ENCODE results near the gene S100A1. TPM values are rescaled to one million over a fixed set of nuclear protein-coding genes. Genes with fewer than 3 reads are reported as not detected.

S100A1 gene
- total RNA-seq, 1 experiment from 2014 or later = not detected

GRCh38 chr1:153646672-153647345 lies 18.6 kb downstream of the S100A1 start:
- Mint-ChIP-seq H3K9me3 (ENCODE audit: unreplicated experiment) (no peaks in the 10 kb centered on the region), H3K4me3 (ENCODE audit: unreplicated experiment) (no peak overlapping the region), H3K4me1 (ENCODE audit: insufficient read depth, unreplicated experiment) (peaks cover 20% of the 10 kb centered on the region), H3K27me3 (ENCODE audit: insufficient read depth, unreplicated experiment) (no peaks in the 10 kb centered on the region), H3K27ac (ENCODE audit: low read depth, unreplicated experiment) (peak overlapping the region; percentile 53), H3K36me3 (ENCODE audit: insufficient read depth, unreplicated experiment) (peaks cover 68% of the 10 kb centered on the region)
- TSS peak; percentile 2 for BruUV-seq (replicated peaks)
- ChIA-PET POLR2A (interaction anchor here (0.8 to 46.1 kb wide), 9 partner anchors 8 to 121 kb away, joined by 3 to 1272 read pairs (median 6); partner anchors contain the start of genes CHTOP, S100A1, S100A13 and S100A14), CTCF (interaction anchor here (0.6 to 1.4 kb wide), 4 partner anchors 12 to 331 kb away, joined by 4 read pairs; no protein-coding TSS in a partner anchor)
- DNase-seq (ENCODE audit: unreplicated experiment) = no peak
- no peak for TF ChIP-seq CTCF (IDR thresholded peaks at IDR 0.05; ENCODE audit: unreplicated experiment)
- intact Hi-C loops (cut with micrococcal nuclease) = no loop called here

- no peaks in the 10 kb centered on the region for H3K27me3 Mint-ChIP-seq (ENCODE audit: insufficient read depth, unreplicated experiment)
- DNase-seq (ENCODE audit: unreplicated experiment) = no peak
- H3K9me3 Mint-ChIP-seq (ENCODE audit: unreplicated experiment) = no peaks in the 10 kb centered on the region
- H3K4me1 Mint-ChIP-seq (ENCODE audit: insufficient read depth, unreplicated experiment) = peaks cover 17% of the 10 kb centered on the region
- H3K4me3 Mint-ChIP-seq (ENCODE audit: unreplicated experiment) = no peak overlapping the region
- peak overlapping the region; percentile 53 for H3K27ac Mint-ChIP-seq (ENCODE audit: low read depth, unreplicated experiment)
- H3K36me3 Mint-ChIP-seq (ENCODE audit: insufficient read depth, unreplicated experiment) = peaks cover 63% of the 10 kb centered on the region
- ChIA-PET POLR2A (interaction anchor here (0.6 to 46.1 kb wide), 10 partner anchors 8 to 121 kb away, joined by 3 to 1272 read pairs (median 5); partner anchors contain the start of genes CHTOP, S100A1, S100A13 and S100A14), CTCF (interaction anchor here (0.5 to 1.2 kb wide), 5 partner anchors 32 to 331 kb away, joined by 3 to 5 read pairs (median 4); no protein-coding TSS in a partner anchor)
- no TSS peak for BruUV-seq (replicated peaks)
- TF ChIP-seq CTCF (IDR thresholded peaks at IDR 0.05; ENCODE audit: unreplicated experiment) = no peak
- intact Hi-C loops (cut with micrococcal nuclease) = no loop called here
These were observed 19.1 kb downstream of the S100A1 start for GRCh38 chr1:153647346-153647714.

- POLR2A ChIA-PET = interaction anchor here (0.6 to 46.1 kb wide), 14 partner anchors 8 to 466 kb away, joined by 3 to 1272 read pairs (median 4); partner anchors contain the start of genes CHTOP, S100A1, S100A13 and S100A14
- peaks cover 55% of the 10 kb centered on the region for H3K36me3 Mint-ChIP-seq (ENCODE audit: insufficient read depth, unreplicated experiment)
- DNase-seq (ENCODE audit: unreplicated experiment) = no peak
- CTCF ChIA-PET = interaction anchor here (0.5 to 1.8 kb wide), 7 partner anchors 10 to 263 kb away, joined by 3 to 5 read pairs (median 4); no protein-coding TSS in a partner anchor
- intact Hi-C loops (cut with micrococcal nuclease) = no loop called here
- no TSS peak for BruUV-seq (replicated peaks)
- TF ChIP-seq CTCF (IDR thresholded peaks at IDR 0.05; ENCODE audit: unreplicated experiment) = no peak
- peak overlapping the region; percentile 53 for H3K27ac Mint-ChIP-seq (ENCODE audit: low read depth, unreplicated experiment)
- no peak overlapping the region for H3K4me3 Mint-ChIP-seq (ENCODE audit: unreplicated experiment)
- H3K4me1 Mint-ChIP-seq (ENCODE audit: insufficient read depth, unreplicated experiment) = peaks cover 21% of the 10 kb centered on the region
- no peaks in the 10 kb centered on the region for H3K9me3 Mint-ChIP-seq (ENCODE audit: unreplicated experiment)
- no peaks in the 10 kb centered on the region for H3K27me3 Mint-ChIP-seq (ENCODE audit: insufficient read depth, unreplicated experiment)
These were observed 19.9 kb downstream of the S100A1 start for GRCh38 chr1:153648000-153648643.
